NCI-H345 (cell line): ENCODE results near the gene RFLNA.
"Not testable (repeated sequence)": the region's sequence is repeated elsewhere in the genome, so short reads cannot be mapped to it uniquely, and the experiment has no call there.

Experiments used
- DNase-seq: peaks from one replicate; lab custom pipeline; 2025; lab: John Stamatoyannopoulos, UW

The RFLNA gene

GRCh38 chr12:124283326-124283725 lies 11.6 kb upstream of the RFLNA start:
- no peak for DNase-seq

GRCh38 chr12:124284368-124284767 lies 10.5 kb upstream of the RFLNA start:
- DNase-seq = no peak

GRCh38 chr12:124286414-124286813 lies 8.5 kb upstream of the RFLNA start:
- peak; percentile 54 for DNase-seq

DNA sequence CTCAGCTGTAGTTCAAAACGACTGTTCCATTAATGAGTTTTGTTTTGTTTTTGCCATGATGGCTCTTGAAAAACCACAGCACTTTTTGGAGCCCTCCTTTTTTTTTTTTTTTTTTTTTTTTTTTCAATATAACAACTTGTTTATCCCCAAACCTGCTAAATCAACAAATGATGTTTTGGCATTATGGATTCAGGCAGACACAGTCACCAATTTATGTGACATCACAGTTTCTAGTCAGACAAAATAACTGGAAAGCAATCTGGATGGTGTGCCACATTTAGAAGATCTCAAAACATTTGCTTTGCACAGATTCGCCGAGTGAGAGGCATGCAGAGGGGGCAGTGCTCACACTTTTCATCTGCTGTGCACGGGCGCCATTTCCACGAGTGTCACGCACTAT lies 7.9 kb upstream of the RFLNA start:
- no peak for DNase-seq

GRCh38 chr12:124289634-124290600 lies 5.0 kb upstream of the RFLNA start:
- no peak for DNase-seq

DNA sequence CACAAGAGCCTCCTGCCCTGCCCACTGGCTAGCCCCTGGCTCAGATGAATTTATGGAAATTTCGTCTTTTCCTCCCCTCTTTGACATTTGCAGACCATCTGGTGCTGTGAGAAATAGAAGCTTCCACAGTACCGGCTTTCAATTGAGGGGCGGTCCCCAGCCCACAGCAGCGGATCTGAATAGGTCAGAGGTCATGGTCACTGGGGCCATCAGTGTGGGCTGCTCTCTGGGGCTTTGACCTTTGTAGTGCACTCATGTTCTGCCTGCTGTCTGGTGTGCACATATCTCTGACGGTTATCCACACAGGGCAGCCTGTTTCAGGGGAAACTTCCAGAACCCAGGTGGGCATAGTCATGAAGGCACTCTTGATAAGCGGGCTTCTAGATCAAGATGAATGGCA lies 2.5 kb upstream of the RFLNA start:
- no peak for DNase-seq

GRCh38 chr12:124293286-124294003 lies 1.4 kb upstream of the RFLNA start:
- DNase-seq = no peak

- DNase-seq = no peak
These were observed 652 bp downstream of the RFLNA start for GRCh38 chr12:124295431-124296058.

- no peak for DNase-seq
These were observed 1.5 kb downstream of the RFLNA start for GRCh38 chr12:124296295-124296915.

DNA sequence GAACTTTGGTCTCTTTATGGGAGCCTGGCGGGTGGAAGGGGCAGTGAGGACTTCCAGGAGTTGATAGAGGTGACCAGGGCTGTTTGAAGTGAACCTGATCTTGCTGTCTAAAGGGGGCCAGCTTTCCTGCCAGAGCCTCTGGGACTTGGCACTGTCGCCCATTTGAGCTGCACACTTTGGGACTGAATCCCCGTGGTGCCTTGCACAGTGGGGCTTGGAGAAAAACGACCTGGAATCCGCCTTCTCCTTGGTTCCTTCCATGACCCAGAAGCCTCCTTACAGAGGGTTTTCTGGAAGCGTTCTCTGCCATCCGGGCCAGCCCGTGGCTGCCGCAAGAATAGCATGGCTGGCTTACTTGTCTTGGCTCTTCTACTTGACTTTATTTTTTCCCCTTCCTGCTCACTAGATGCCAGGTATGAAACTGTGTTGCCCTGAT lies 2.0 kb downstream of the RFLNA start:
- no peak for DNase-seq

- no peak for DNase-seq
These were observed 2.5 kb downstream of the RFLNA start for GRCh38 chr12:124297389-124297788.

- no peak for DNase-seq
These were observed 3.0 kb downstream of the RFLNA start for GRCh38 chr12:124297856-124298255.

DNA sequence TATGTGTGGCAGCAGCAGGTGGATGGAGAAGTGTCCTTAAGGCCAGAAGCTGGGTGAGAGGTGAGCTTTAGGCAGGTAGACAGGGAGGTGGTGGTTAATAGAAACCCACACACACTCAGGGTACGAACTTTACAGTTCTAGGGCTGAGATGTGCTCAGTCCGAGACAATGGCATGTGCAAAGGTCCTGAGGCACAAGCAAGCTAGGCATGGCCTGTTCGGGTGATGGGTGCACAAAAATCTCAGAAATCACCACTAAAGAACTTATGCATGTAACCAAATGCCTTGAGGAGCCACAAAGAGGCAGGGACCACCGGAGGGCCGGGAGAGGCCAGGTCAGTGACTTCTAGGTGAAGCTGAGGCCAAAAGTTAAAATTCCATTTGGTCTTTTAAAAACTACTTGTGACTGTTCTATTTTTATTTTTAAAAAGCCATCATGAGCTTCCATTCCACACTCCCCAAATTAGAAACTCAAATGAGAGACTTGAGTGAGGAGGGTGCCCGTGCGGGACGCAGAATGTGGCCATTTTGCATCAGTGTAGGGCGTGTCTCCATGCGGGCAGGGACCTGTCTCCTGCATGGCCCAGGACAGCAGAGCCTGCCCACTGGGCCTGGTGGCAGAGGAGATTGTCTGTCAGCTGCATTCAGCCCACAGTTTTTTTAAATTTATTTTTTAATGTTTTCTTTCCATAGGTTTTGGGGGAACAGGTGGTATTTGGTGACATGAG lies 4.0 kb downstream of the RFLNA start:
- DNase-seq = no peak

GRCh38 chr12:124299628-124300388 lies 4.9 kb downstream of the RFLNA start:
- no peak for DNase-seq

GRCh38 chr12:124300657-124301056 lies 5.8 kb downstream of the RFLNA start:
- not testable (repeated sequence) for DNase-seq

DNA sequence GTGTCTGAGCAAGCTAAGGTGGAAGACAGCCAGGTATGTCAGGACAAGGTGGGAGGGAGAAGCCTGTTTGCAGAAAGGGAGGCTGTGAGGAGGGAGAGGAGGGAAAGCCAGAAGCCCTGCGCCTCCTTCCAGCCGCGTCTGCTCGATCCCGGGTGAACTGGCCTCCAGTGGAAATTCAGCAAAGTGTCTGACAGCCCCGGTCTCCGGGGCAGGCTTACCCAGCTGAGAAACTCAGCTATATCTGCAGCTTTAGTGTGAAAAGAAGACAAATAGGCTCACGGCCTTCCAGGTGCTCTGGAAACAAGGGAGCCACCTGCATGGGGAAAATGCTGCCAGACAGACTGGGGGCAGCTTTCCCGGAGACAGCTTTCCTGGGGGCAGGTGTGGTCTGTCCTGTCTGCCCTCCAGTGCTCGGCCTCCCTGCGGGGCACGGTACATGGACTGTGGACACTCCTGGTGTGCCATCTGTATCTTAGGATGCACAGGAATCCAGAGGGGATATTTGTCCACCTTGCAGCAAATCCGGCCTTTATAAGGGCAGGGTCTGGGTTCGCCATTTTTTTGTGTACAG lies 6.3 kb downstream of the RFLNA start:
- no peak for DNase-seq

- DNase-seq = no peak
These were observed 7.4 kb downstream of the RFLNA start for GRCh38 chr12:124302241-124302806.

- no peak for DNase-seq
These were observed 8.1 kb downstream of the RFLNA start for GRCh38 chr12:124302807-124303578.
